ENCODE measurements around the gene CTDP1.
"Not testable (repeated sequence)": the region's sequence is repeated elsewhere in the genome, so short reads cannot be mapped to it uniquely, and the experiment has no call there.

The CTDP1 gene

DNA sequence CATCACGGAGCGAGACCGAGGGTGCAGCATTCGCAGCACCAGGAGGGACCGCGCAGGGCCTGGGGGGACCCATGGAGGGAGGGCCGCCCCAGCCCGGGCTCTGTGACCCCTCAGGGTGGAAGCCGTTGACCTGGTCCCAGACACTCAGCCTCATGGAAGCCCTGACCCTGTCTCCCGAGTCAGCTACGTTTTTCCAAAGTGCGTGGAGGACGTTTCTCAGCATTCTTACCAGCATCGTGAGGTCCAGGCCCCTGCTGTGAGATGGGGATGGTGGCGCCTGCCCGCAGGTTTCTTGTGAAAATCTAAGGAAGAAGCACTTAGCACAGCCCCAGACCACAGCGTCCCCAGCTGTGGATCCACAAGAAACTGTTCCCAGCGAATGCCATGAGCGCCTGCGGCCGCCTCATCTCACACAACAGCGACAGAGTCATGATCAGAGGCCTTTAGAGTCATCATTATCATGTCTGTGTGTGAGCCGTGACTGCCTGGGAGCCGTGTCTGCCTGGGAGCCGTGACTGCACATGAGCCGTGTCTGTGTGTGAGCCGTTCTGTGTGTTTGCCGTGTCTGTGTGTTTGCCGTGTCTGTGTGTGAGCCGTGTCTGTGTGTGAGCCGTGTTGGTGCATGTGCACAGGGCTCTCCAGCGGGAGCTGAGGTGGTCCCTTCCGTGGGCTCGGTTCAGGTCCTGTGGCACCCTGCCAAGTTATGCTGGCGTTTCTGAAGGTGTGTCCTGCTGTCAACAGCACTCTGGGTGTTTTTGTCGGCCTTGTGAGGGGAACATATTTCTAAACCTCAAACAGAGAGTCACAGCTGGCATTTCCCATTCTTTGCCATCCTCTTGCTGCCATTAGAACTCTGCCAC, 68.9 kb downstream of the CTDP1 start:
- no peak for DNase-seq

DNA sequence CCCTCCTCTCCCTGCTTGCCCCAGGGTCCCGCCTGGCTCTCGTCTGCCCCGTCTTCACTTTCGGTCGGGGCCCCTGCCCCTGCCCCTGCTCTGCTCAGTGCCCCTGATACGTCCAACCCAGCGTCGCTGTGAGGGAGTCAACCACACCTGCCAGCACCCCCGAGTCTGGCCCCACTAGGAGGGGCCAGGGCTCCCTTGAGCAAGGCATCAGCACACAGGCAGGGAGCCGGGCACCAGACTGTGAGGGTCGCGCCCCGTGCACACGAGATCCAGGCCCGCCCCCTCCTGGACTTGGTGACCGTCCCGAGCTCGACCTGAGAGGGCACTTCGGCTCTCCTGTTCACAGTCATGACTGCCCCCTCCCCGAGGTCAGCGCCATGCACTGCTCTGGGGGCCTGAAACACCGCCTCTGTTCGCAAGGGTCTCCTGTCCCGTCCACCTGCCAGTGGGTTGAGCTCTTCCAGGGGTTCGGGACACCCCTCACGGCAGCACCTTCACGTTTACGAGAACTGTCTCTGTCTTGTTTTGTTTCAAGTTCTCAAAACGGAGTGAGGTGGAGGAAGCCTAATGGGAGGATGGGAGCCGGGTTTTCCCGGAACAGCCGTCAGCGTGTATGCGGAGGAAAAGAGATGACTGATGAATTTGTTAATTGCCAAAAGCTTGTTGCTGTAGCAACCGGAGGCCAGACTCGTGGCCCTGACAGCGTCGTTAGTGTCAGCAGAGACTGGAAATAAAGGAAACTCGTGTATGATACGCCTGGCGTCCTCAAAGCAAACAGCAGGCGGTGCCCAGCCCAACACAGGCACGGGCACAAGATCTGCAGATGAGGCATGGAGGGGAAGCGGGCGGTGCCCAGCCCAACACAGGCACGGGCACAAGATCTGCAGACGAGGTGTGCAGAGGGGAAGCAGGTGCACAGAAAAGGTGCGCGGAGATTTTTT, 69.9 kb downstream of the CTDP1 start:
- DNase-seq: no peak

- DNase-seq: no peak
Observed at GRCh38 chr18:79750980-79751571, 71.5 kb downstream of the CTDP1 start.

DNA sequence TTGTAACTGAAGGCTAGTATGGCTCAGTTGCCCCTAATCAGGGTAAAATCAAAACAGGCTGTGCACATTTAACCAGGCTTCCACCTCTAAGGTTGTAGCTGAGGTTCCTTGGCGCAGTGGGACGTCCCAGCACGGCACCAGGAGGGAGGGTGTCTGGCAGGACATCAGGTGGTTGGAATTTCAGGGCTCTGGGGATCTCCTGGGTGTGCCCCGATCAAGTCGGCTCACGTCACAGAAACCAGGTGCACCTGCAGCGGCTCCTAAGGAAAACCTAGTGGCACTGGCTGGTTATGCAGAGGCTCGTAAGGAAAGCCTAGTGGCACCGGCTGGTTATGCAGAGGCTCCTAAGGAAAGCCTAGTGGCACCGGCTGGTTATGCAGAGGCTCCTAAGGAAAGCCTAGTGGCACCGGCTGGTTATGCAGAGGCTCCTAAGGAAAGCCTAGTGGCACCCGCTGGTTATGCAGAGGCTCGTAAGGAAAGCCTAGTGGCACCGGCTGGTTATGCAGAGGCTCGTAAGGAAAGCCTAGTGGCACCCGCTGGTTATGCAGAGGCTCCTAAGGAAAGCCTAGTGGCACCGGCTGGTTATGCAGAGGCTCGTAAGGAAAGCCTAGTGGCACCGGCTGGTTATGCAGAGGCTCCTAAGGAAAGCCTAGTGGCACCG, 72.4 kb downstream of the CTDP1 start:
- not testable (repeated sequence) for DNase-seq

GRCh38 chr18:79752946-79753345, 73.3 kb downstream of the CTDP1 start:
- not testable (repeated sequence) for DNase-seq

- DNase-seq: no peak
Observed at GRCh38 chr18:79753391-79753851, 73.8 kb downstream of the CTDP1 start.

DNA sequence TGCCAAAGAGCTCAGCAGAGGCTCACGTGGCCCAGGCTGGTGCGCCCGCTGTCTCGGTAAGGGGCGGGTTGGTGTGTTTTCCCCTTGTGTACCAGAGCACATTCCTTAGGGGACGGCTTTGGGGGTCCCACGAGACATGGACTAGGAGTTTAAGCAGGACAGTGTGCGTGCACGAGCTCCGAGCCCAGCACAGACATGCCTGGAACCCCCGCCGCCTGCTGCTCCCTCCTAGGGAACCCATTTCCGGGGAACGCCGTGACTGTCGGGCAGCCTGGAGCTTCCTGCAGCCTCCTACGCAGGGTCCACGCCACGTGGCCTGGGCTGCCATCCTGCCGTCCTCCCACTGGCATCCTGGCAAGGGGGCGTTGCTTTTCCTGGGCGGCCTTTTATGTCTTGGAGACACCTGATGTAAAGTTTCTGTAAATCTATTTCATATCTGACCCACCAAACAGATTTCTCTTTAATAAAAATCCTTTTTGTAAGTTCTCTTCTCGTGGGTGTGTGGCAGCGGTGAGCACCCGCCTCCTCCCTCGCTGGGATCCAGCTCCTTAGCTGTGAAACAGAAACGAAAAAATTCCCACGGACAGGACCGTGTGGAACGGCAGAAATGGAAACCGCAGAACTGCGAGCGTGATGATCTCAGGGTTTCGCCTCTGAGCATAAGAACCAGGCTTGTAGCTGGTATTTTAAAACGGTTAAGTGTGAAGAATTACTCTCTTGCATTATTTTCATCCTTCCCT, 74.6 kb downstream of the CTDP1 start:
- no peak for DNase-seq

GRCh38 chr18:79754831-79755351, 75.3 kb downstream of the CTDP1 start:
- DNase-seq: no peak

DNA sequence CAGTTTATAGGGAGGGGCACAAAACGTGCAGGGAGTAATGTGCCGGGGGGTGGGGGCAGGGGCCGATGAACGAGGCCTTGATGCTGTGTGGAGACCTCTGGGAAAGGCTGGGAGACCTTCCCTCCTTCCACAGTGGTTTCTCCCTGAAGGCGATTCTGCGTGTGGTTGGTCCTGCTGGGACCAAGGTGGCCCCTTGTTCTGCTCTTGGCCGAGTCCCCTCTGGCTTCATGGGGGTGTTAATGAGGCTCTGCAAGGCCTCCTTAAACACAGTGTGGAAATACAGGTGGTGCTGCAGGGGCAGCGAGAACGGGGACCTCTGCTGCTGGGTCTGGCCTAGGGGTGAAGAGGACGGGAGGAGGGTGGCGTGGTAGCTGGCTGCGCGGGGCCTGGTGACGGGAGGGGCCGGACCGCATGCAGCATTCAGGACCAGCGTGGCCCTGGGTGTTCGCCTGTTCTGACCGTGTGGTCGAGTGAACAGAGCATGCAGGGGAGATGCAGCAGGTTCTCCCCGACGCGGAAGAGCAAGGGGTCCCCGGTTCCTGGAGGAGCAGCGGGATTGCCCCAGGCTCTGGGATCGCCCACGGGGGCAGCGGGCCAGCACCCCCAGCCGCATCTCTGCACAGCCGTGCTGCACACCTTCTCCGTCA, 76.0 kb downstream of the CTDP1 start:
- DNase-seq: no peak

DNA sequence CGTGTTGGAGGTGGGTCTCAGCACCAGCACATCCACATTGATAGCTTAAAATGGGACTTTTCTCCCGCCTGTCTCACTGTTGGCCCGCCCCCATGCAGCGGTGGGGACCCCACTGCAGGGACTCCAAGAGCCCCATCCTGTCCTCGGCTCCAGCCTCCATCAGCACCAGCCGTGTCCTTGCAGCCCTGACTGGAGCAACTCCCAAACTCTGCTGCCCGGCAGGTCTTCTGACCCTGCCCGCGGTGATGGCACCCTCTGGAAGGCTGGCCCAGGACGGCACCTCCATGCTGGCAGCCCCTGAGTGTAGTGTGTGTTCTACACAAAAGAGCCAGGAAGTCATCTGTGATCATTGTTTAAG, 76.5 kb downstream of the CTDP1 start:
- DNase-seq: no peak

- no peak for DNase-seq
Observed at GRCh38 chr18:79756826-79757225, 77.2 kb downstream of the CTDP1 start.

- DNase-seq: no peak
Observed at GRCh38 chr18:79760348-79760747, 80.7 kb downstream of the CTDP1 start.

DNA sequence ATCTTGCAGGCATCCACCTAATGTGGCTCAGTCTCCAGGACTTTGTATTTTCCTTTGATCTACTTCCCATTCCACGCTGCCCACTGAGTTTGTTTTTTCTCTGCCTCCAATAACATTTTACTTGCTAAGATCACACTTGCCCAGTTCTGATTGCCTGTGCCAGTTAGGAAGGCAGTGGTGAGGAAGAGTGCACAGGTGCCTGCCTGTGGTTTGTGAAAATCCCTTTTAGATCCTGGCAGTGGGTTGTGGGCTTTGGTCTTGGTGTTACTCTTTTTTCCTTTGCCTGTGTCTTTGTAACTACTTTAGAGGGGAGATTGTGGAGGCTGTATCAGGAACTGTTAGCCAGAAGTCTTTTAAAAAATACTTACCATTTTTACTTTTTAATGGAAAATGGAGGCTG, 81.3 kb downstream of the CTDP1 start:
- no peak for DNase-seq

DNA sequence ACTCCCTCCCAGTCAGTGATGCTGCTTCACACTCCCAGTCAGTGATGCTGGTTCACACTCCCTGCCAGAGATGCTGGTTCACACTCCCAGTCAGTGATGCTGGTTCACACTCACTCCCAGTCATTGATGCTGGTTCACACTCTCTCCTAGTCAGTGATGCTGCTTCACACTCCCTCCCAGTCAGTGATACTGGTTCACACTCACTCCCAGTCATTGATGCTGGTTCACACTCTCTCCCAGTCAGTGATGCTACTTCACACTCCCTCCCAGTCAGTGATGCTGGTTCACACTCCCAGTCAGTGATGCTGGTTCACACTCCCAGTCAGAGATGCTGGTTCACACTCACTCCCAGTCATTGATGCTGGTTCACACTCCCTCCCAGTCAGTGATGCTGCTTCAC, 83.8 kb downstream of the CTDP1 start:
- no peak for DNase-seq

DNA sequence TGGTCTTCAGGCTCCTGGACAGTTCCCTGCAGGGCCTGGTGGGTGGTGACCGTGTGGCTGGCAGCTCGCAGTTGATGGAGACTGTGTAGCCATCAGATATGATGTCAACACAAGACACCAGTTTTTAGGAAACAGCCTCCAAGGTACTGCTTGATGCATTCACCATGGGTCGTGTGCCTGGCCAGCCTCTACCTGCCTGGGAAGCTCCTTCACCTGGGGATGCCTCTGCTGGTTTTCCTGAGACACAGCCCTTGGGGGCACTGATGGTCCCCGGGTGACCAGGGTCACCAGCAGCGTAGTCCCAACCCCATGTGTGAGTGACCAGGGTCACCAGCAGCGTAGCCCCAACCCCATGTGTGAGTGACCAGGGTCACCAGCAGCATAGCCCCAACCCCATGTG, 84.5 kb downstream of the CTDP1 start:
- no peak for DNase-seq

DNA sequence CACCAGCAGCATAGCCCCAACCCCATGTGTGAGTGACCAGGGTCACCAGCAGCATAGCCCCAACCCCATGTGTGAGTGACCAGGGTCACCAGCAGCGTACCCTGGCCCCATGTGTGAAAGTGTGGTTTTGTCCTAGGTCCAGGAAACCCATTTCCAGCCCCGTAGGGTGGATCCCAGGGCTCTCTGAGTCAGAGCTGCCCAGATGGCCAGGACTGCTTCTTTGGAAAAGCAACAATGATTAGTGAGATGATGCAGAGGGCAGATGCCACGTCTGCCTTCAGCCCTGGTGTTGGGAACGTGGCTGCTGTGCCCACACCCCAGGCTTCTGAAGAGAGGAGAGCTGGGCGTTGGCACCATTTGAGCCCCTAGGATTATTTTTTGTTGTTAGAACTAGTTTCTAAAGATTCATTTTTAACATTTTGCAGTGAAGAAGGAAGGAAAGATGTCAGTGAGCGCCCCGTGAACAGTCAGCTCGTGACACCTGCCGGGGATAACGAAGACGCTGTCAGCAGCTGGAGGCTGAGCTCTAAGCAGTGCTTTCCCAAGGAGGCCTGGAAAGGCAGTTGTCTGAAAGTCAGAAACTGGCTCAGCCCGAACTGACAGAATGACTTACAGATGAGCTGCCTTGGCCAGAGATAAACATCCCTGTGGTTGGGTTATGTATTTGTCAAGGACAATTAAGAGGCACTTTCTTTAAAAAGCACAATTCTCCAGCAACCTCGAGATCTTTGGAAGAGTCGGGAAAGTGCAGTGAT, 86.1 kb downstream of the CTDP1 start:
- DNase-seq: no peak

DNA sequence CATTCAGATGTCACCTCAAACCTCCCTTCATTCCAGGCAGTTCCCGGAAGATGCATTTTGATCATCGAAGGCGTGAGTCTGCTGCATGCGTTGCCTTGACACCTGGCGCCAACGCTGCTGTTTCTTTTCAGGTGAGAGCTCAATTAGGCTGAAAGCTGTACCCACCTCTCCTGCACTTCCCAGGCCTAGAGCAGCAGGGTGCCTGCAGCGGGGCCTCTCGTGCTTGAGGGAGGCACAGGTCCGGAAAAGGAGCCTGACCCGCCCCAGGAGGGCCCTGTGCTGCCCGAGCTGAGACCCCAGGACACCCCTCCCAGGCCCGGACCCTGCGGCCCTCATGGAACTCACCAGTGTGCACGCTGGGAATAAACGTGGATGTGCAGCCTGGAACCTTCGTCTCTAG, 86.7 kb downstream of the CTDP1 start:
- DNase-seq: no peak

GRCh38 chr18:79768745-79769144, 89.1 kb downstream of the CTDP1 start:
- DNase-seq: no peak

GRCh38 chr18:79769698-79770500, 90.3 kb downstream of the CTDP1 start:
- DNase-seq: no peak

DNA sequence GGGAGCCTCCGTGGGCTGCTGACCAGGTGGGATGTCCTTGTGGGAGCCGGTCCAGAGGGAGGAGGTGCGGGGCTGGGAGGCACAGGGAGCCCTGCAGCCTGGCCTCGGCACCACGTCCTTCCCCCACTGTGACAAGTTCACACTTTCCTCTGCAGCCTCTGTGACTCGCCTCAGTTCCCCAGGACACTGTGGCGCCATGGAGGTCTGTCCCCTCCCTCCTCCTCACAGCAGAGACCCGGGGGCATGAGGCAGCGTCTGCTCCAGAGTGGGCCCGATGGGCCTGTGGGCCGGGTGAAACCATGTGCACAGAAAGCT, 90.9 kb downstream of the CTDP1 start:
- no peak for DNase-seq
